ENCODE measurements around the gene ARHGAP22. TPM values are rescaled to one million over a fixed set of nuclear protein-coding genes. Genes with fewer than 3 reads are reported as not detected.

ARHGAP22 gene
- total RNA-seq, 4 donors from 2014 or later = 0.26 to 3.6 (median 3.0) TPM; not detected in 1

- Histone ChIP-seq H3K4me3 (no peak overlapping the region), H3K4me1 (no peaks in the 10 kb centered on the region), H3K27ac (no peak overlapping the region), H3K36me3 (no peaks in the 10 kb centered on the region), H3K27me3 (no peaks in the 10 kb centered on the region), H3K9me3 (no peaks in the 10 kb centered on the region)
- intact Hi-C loops (cut with DNase I; ENCODE audit: low total_unique reads) = no loop called here
- no peak for DNase-seq
- TF ChIP-seq POLR2A (IDR thresholded peaks at IDR 0.05) (no peak), CTCF (IDR thresholded peaks at IDR 0.05) (no peak)
Measured at GRCh38 chr10:48491392-48492139, 113.3 kb downstream of the ARHGAP22 start.

GRCh38 chr10:48490946-48491345, 113.9 kb downstream of the ARHGAP22 start:
- Histone ChIP-seq H3K4me1 (no peaks in the 10 kb centered on the region), H3K4me3 (no peak overlapping the region), H3K36me3 (no peaks in the 10 kb centered on the region), H3K27me3 (no peaks in the 10 kb centered on the region), H3K27ac (no peak overlapping the region), H3K9me3 (no peaks in the 10 kb centered on the region)
- intact Hi-C loops (cut with DNase I; ENCODE audit: low total_unique reads) = no loop called here
- DNase-seq = no peak
- TF ChIP-seq POLR2A (IDR thresholded peaks at IDR 0.05) (no peak), CTCF (IDR thresholded peaks at IDR 0.05) (no peak)

GRCh38 chr10:48490571-48490940, 114.3 kb downstream of the ARHGAP22 start:
- H3K4me3 ChIP-seq = no peak overlapping the region
- H3K36me3 ChIP-seq = no peaks in the 10 kb centered on the region
- H3K27ac ChIP-seq = no peak overlapping the region
- no peaks in the 10 kb centered on the region for H3K27me3 ChIP-seq
- H3K9me3 ChIP-seq = no peaks in the 10 kb centered on the region
- intact Hi-C loops (cut with DNase I; ENCODE audit: low total_unique reads) = no loop called here
- no peak for TF ChIP-seq CTCF (IDR thresholded peaks at IDR 0.05)
- H3K4me1 ChIP-seq = no peaks in the 10 kb centered on the region
- DNase-seq = no peak

- H3K9me3 ChIP-seq = no peaks in the 10 kb centered on the region
- no peak for DNase-seq
- H3K4me1 ChIP-seq = no peaks in the 10 kb centered on the region
- intact Hi-C loops (cut with DNase I; ENCODE audit: low total_unique reads) = no loop called here
- TF ChIP-seq CTCF (IDR thresholded peaks at IDR 0.05) = no peak
- no peak for TF ChIP-seq POLR2A (IDR thresholded peaks at IDR 0.05)
- no peak overlapping the region for H3K27ac ChIP-seq
- no peak overlapping the region for H3K4me3 ChIP-seq
- H3K27me3 ChIP-seq = no peaks in the 10 kb centered on the region
- H3K36me3 ChIP-seq = no peaks in the 10 kb centered on the region
Measured at GRCh38 chr10:48489099-48489498, 115.8 kb downstream of the ARHGAP22 start.

GRCh38 chr10:48487244-48487643, 117.6 kb downstream of the ARHGAP22 start:
- intact Hi-C loops (cut with DNase I; ENCODE audit: low total_unique reads) = no loop called here
- Histone ChIP-seq H3K4me3 (no peak overlapping the region), H3K36me3 (no peaks in the 10 kb centered on the region), H3K27me3 (no peaks in the 10 kb centered on the region), H3K9me3 (no peaks in the 10 kb centered on the region), H3K27ac (no peak overlapping the region), H3K4me1 (no peaks in the 10 kb centered on the region)
- no peak for TF ChIP-seq CTCF (IDR thresholded peaks at IDR 0.05)
- TF ChIP-seq POLR2A (IDR thresholded peaks at IDR 0.05) = no peak
- DNase-seq = no peak
